Measurements from ENCODE around the gene AHRR. TPM values are rescaled to one million over a fixed set of nuclear protein-coding genes. Genes with fewer than 3 reads are reported as not detected.

AHRR gene
- total and polyA plus RNA-seq, 10 of the 15 experiments (the other 5 are each of a cell fraction or from before 2014, with no cell fraction given): 0.90 to 35.2 (median 19.2) TPM

GRCh38 chr5:443239-444151 lies 122.0 kb downstream of the AHRR start:
- BruUV-seq (replicated peaks): no TSS peak
- DNase-seq (ENCODE audit: low read depth, low spot score) (no peak), FAIRE-seq (no peak), ATAC-seq (peak; percentile 32)
- Histone ChIP-seq H3K4me1 (ENCODE audit: control insufficient read depth, insufficient read depth, low read length) (peaks cover 23% of the 10 kb centered on the region), H3K27ac (ENCODE audit: control insufficient read depth, insufficient read depth) (peak overlapping the region; percentile 70), H3K27me3 (replicated peaks in 1 of 2; ENCODE audit: control insufficient read depth in 2 of 2, insufficient read depth in 2 of 2, low read length in 1 of 2) (no peaks in the 10 kb centered on the region), H3K4me3 (peak overlapping the region; percentile 81), H4K20me1 (ENCODE audit: control insufficient read depth, insufficient read depth) (no peaks in the 10 kb centered on the region), H3K9me3 (replicated peaks; ENCODE audit: control insufficient read depth, insufficient read depth, low read length) (no peaks in the 10 kb centered on the region), H3K4me2 (ENCODE audit: control insufficient read depth, insufficient read depth) (peak overlapping the region; percentile 93), H3K9ac (ENCODE audit: control insufficient read depth, insufficient read depth, low read length) (peak overlapping the region; percentile 87), H3K79me2 (ENCODE audit: control insufficient read depth, insufficient read depth, low read length) (peaks cover 31% of the 10 kb centered on the region), H3K36me3 (ENCODE audit: control insufficient read depth in 2 of 2, insufficient read depth in 2 of 2, low read length in 1 of 2) (peaks cover 15 to 17% of the 10 kb centered on the region in 2 experiments), H2AFZ (ENCODE audit: control insufficient read depth, low read depth, low read length) (peak overlapping the region; percentile 51)
- in situ Hi-C loops (cut with MboI) (no loop called here), intact Hi-C loops (cut with micrococcal nuclease; ENCODE audit: unreplicated experiment) (no loop called here)
- SMC1A ChIA-PET (ENCODE audit: uncharacterized antibody, unreplicated experiment): no interaction called here
- CTCF ChIA-PET: interaction anchor here (3.6 to 4.5 kb wide), 2 partner anchors 28 to 126 kb away, joined by 29 to 46 read pairs; no protein-coding TSS in a partner anchor
- 14% methylated on average over 44 of the region's 62 CpGs for WGBS (ENCODE audit: insufficient coverage, insufficient replicate concordance, low lambda C conversion rate, missing lambda C conversion rate)
- POLR2A ChIA-PET: no interaction called here
- TF ChIP-seq MYC (IDR thresholded peaks at IDR 0.05; ENCODE audit: insufficient read depth, insufficient read length, insufficient replicate concordance, low read length, severe bottlenecking): peak; percentile 20
- TF ChIP-seq LARP7 (IDR thresholded peaks at IDR 0.05): 0 out of 2 replicates have a peak, but pooled peaks have one; percentile 12
- TF ChIP-seq SUPT20H (IDR thresholded peaks at IDR 0.05; ENCODE audit: borderline replicate concordance, control insufficient read depth, low read depth, low read length): no peak
- peak; percentile 37 for TF ChIP-seq POLR2A (IDR thresholded peaks at IDR 0.05; ENCODE audit: low read depth, low read length)
- TF ChIP-seq HDAC2 (IDR thresholded peaks at IDR 0.05): no peak
- TF ChIP-seq SPI1 (IDR thresholded peaks at IDR 0.05; ENCODE audit: borderline replicate concordance, insufficient read depth, low read depth, low read length): no peak
- 0 out of 2 replicates have a peak, but pooled peaks have one; percentile 5 for TF ChIP-seq GATAD2B (conservative IDR thresholded peaks at IDR 0.05; ENCODE audit: low read depth)
- no peak for TF ChIP-seq TCF7 (IDR thresholded peaks at IDR 0.05; ENCODE audit: borderline replicate concordance)
- TF ChIP-seq BHLHE40 (IDR thresholded peaks at IDR 0.05; ENCODE audit: borderline replicate concordance in 1 of 2, low read depth in 2 of 2, low read length in 1 of 2): 0 out of 4 replicates have a peak, but pooled peaks of 1 of the 2 experiments have one; percentile 23
- 0 out of 2 replicates have a peak, but pooled peaks have one; percentile 10 for TF ChIP-seq IKZF1 (conservative IDR thresholded peaks at IDR 0.05)
- 0 out of 2 replicates have a peak, but pooled peaks have one; percentile 4 for TF ChIP-seq NR2F1 (conservative IDR thresholded peaks at IDR 0.05)
- peak; percentile 68 for TF ChIP-seq ZBTB11 (CRISPR knock-in tag; IDR thresholded peaks at IDR 0.05)
- RAD21 ChIA-PET (ENCODE audit: unreplicated experiment): interaction anchor here (0.7 to 1.0 kb wide), 2 partner anchors 126 to 127 kb away, joined by 3 to 6 read pairs; no protein-coding TSS in a partner anchor

All from GM12878 (cell line).